ENCODE measurements around the gene NEURL1B. TPM values are rescaled to one million over a fixed set of nuclear protein-coding genes. Genes with fewer than 3 reads are reported as not detected.
A peak's percentile ranks its signal among the peaks of the same experiment; 100 is the strongest.

NEURL1B gene
- total RNA-seq, 2 experiments from 2014 or later: 0.08 to 0.16 TPM

DNA sequence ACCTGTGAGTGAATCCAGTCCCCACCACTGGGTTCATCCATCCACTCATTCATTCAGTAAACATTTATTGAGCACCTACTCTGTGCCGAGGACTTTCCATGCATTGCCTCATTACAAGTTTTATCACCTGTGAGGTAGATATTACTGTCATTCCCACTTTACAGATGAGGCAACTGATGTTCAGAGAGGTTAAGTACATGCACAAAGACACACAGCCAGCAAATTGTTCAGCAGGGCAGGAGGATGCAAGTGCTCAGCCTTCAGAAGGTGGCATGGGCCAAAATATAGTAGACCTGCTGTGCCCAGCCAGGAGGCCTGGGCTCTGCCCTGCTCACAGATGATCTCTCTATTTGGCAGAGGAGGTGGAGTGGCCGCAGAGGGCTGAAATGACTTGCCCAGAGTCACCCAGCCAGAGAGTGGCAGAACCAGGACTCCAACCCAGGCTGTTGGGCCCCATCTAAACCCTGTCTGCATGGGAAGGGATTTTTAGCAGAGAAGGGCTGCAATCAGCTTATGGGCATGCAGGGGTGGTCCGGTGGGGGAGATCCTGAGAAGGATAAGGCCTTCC, 7.6 kb upstream of the NEURL1B start:
- intact Hi-C loops (cut with DNase I, micrococcal nuclease): no loop called here
- no peaks in the 10 kb centered on the region for H3K36me3 ChIP-seq (ENCODE audit: insufficient read depth, low read length)
- no peak overlapping the region for H3K4me3 ChIP-seq (ENCODE audit: low read length)
- Mint-ChIP-seq H3K4me3 (no peak overlapping the region), H3K27ac (no peak overlapping the region), H3K36me3 (ENCODE audit: low read depth) (no peaks in the 10 kb centered on the region), H3K9me3 (no peaks in the 10 kb centered on the region), H3K27me3 (peaks cover 12% of the 10 kb centered on the region), H3K4me1 (ENCODE audit: low read depth) (no peaks in the 10 kb centered on the region)
- H3K27me3 ChIP-seq (ENCODE audit: control insufficient read depth in 1 of 2, insufficient read depth in 2 of 2, low read length in 2 of 2): peaks cover 2 to 8% of the 10 kb centered on the region in 2 experiments
- H3K9me3 ChIP-seq (ENCODE audit: control insufficient read depth in 1 of 2, insufficient read depth in 1 of 2, low read length in 2 of 2): peaks cover 0 to 7% of the 10 kb centered on the region in 2 experiments
- peak in 1 of 14 experiments; percentile 15 for DNase-seq
- ATAC-seq (ENCODE audit: poor library complexity): no peak
- ChIA-PET POLR2A (no interaction called here), CTCF (no interaction called here)
- no peak overlapping the region for H3K27ac ChIP-seq (ENCODE audit: low read depth in 1 of 2, low read length in 2 of 2)
- no peak for TF ChIP-seq CTCF (IDR thresholded peaks at IDR 0.05)
- no peaks in the 10 kb centered on the region for H3K4me1 ChIP-seq (ENCODE audit: insufficient read depth, low read length)

GRCh38 chr5:172634106-172634899, 6.8 kb upstream of the NEURL1B start:
- ChIA-PET POLR2A (no interaction called here), CTCF (no interaction called here)
- Histone ChIP-seq H3K36me3 (ENCODE audit: insufficient read depth, low read length) (no peaks in the 10 kb centered on the region), H3K9me3 (ENCODE audit: control insufficient read depth in 1 of 2, insufficient read depth in 1 of 2, low read length in 2 of 2) (peaks cover 0 to 7% of the 10 kb centered on the region in 2 experiments), H3K27ac (ENCODE audit: low read depth in 1 of 2, low read length in 2 of 2) (no peak overlapping the region), H3K4me3 (ENCODE audit: low read length) (no peak overlapping the region), H3K4me1 (ENCODE audit: insufficient read depth, low read length) (no peaks in the 10 kb centered on the region), H3K27me3 (ENCODE audit: control insufficient read depth in 1 of 2, insufficient read depth in 2 of 2, low read length in 2 of 2) (peaks cover 0 to 8% of the 10 kb centered on the region in 2 experiments)
- TF ChIP-seq CTCF (IDR thresholded peaks at IDR 0.05): no peak
- intact Hi-C loops (cut with DNase I, micrococcal nuclease): no loop called here
- ATAC-seq (ENCODE audit: poor library complexity) (no peak), DNase-seq (peak in 1 of 14 experiments; percentile 11)
- no peaks in the 10 kb centered on the region for H3K36me3 Mint-ChIP-seq (ENCODE audit: low read depth)
- H3K9me3 Mint-ChIP-seq: no peaks in the 10 kb centered on the region
- H3K4me1 Mint-ChIP-seq (ENCODE audit: low read depth): no peaks in the 10 kb centered on the region
- no peak overlapping the region for H3K27ac Mint-ChIP-seq
- peaks cover 19% of the 10 kb centered on the region for H3K27me3 Mint-ChIP-seq
- H3K4me3 Mint-ChIP-seq: no peak overlapping the region

DNA sequence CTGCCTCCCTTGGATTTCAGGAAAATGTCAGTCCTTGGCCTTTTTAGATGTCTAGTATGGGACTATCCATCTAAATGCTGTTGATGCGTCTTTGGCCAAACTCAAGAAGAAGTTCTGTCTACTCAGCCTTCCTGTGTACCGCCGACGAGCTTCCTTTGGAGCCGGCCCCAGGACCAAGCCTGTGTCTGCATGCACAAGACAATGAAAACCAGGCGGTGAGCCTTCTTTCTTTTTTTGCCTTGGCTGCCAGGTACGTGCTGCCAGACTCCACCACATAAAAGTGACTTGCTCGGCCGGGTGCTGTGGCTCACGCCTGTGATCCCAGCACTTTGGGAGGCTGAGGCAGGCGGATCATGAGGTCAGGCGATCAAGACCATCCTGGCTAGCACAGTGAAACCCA, 6.0 kb upstream of the NEURL1B start:
- Mint-ChIP-seq H3K27ac (no peak overlapping the region), H3K27me3 (peaks cover 25% of the 10 kb centered on the region), H3K4me3 (no peak overlapping the region), H3K9me3 (no peaks in the 10 kb centered on the region), H3K36me3 (ENCODE audit: low read depth) (no peaks in the 10 kb centered on the region), H3K4me1 (ENCODE audit: low read depth) (peaks cover 3% of the 10 kb centered on the region)
- Histone ChIP-seq H3K4me3 (ENCODE audit: low read length) (no peak overlapping the region), H3K36me3 (ENCODE audit: insufficient read depth, low read length) (no peaks in the 10 kb centered on the region), H3K27me3 (ENCODE audit: control insufficient read depth in 1 of 2, insufficient read depth in 2 of 2, low read length in 2 of 2) (peaks cover 0 to 12% of the 10 kb centered on the region in 2 experiments), H3K4me1 (ENCODE audit: insufficient read depth, low read length) (no peaks in the 10 kb centered on the region), H3K9me3 (ENCODE audit: control insufficient read depth in 1 of 2, insufficient read depth in 1 of 2, low read length in 2 of 2) (peaks cover 0 to 7% of the 10 kb centered on the region in 2 experiments), H3K27ac (ENCODE audit: low read depth in 1 of 2, low read length in 2 of 2) (no peak overlapping the region)
- CTCF ChIA-PET: no interaction called here
- POLR2A ChIA-PET: no interaction called here
- TF ChIP-seq CTCF (IDR thresholded peaks at IDR 0.05): no peak
- peak in 1 of 14 experiments; percentile 10 for DNase-seq
- intact Hi-C loops (cut with DNase I, micrococcal nuclease): no loop called here
- ATAC-seq (ENCODE audit: poor library complexity): no peak
